SK-N-SH treated with all-trans-retinoic acid at 6 μM for 48 hours (cell line): ENCODE results near the gene INTS1.
A peak's percentile ranks its signal among the peaks of the same experiment; 100 is the strongest.
"Not testable (repeated sequence)": the region's sequence is repeated elsewhere in the genome, so short reads cannot be mapped to it uniquely, and the experiment has no call there.

Experiments used
- ATAC-seq: fragments of 200-7000 bp; cut with Tn5 transposase; 3 replicates; pipeline ENCODE4 v1.9.1; 2020; ENCODE audit warnings: mild to moderate bottlenecking, moderate library complexity
- BACH2 ChIP-seq: fragments of 250-450 bp; sonication (Bioruptor Pico); IDR thresholded peaks from 2 replicates; pipeline ENCODE4 v1.9.0; 2021; ENCODE audit warnings: mild to moderate bottlenecking, borderline replicate concordance
- CSDC2 ChIP-seq: fragments of 250-450 bp; sonication (Bioruptor Pico); IDR thresholded peaks from 2 replicates; pipeline ENCODE4 v1.5.0; 2020; ENCODE audit warnings: mild to moderate bottlenecking, moderate library complexity
- ESRRG ChIP-seq: fragments of 250-450 bp; sonication (Bioruptor Pico); IDR thresholded peaks from 2 replicates; pipeline ENCODE4 v1.6.1; 2021; ENCODE audit warnings: mild to moderate bottlenecking
- GLIS3 ChIP-seq: fragments of 250-450 bp; sonication (Bioruptor Pico); IDR thresholded peaks from 2 replicates; pipeline ENCODE4 v1.5.0; 2020; ENCODE audit warnings: mild to moderate bottlenecking, moderate library complexity
- ISL1 ChIP-seq: fragments of 250-450 bp; sonication (Bioruptor Pico); IDR thresholded peaks from 2 replicates; pipeline ENCODE4 v2.1.2; 2022; ENCODE audit warnings: mild to moderate bottlenecking, moderate library complexity
- OSR1 ChIP-seq: fragments of 250-450 bp; sonication (Bioruptor Pico); IDR thresholded peaks from 2 replicates; pipeline ENCODE4 v1.8.0; 2022; ENCODE audit warnings: moderate library complexity, mild to moderate bottlenecking, inconsistent platforms
- PPARA ChIP-seq: fragments of 250-450 bp; sonication (Bioruptor Pico); IDR thresholded peaks from 2 replicates; pipeline ENCODE4 v1.5.0; 2020; ENCODE audit warnings: mild to moderate bottlenecking, borderline replicate concordance
- RARB ChIP-seq: fragments of 250-450 bp; sonication (Bioruptor Pico); IDR thresholded peaks from 2 replicates; pipeline ENCODE4 v1.8.0; 2021; ENCODE audit warnings: mild to moderate bottlenecking, moderate library complexity
- TCF4 ChIP-seq: fragments of 250-450 bp; sonication (Bioruptor Pico); IDR thresholded peaks from 2 replicates; pipeline ENCODE4 v1.8.0; 2021; ENCODE audit warnings: mild to moderate bottlenecking, moderate library complexity, borderline replicate concordance
- TOX ChIP-seq: fragments of 250-450 bp; sonication (Bioruptor Pico); IDR thresholded peaks from 2 replicates; pipeline ENCODE4 v1.8.0; 2021; ENCODE audit warnings: mild to moderate bottlenecking, moderate library complexity, borderline replicate concordance
- ZC3H10 ChIP-seq: fragments of 250-450 bp; sonication (Bioruptor Pico); IDR thresholded peaks from 2 replicates; pipeline ENCODE4 v1.5.1; 2021; ENCODE audit warnings: mild to moderate bottlenecking, moderate library complexity
- ZFP30 ChIP-seq: fragments of 450-650 bp; formaldehyde crosslinking; IDR thresholded peaks from 2 replicates; pipeline ENCODE4 v1.5.0; 2022; ENCODE audit warnings: mild to moderate bottlenecking, moderate library complexity
- ZNF565 ChIP-seq: fragments of 450-650 bp; formaldehyde crosslinking; conservative IDR thresholded peaks from 2 replicates; pipeline ENCODE4 v1.5.0; 2020; ENCODE audit warnings: low read depth, mild to moderate bottlenecking, moderate library complexity
- ZNF70 ChIP-seq: fragments of 450-650 bp; formaldehyde crosslinking; IDR thresholded peaks from 2 replicates; pipeline ENCODE4 v1.5.0; 2020; ENCODE audit warnings: mild to moderate bottlenecking, moderate library complexity
- ZNF8 ChIP-seq: fragments of 450-650 bp; formaldehyde crosslinking; IDR thresholded peaks from 2 replicates; pipeline ENCODE4 v1.5.0; 2020; ENCODE audit warnings: mild to moderate bottlenecking, moderate library complexity
- TF ChIP-seq, protein P1 (sequence below): fragments of 250-450 bp; sonication (Bioruptor Pico); IDR thresholded peaks from 2 replicates; pipeline ENCODE4 v1.8.0; 2021; ENCODE audit warnings: low read depth, mild to moderate bottlenecking, moderate library complexity, borderline replicate concordance
- TF ChIP-seq, protein P2 (sequence below): fragments of 250-450 bp; sonication (Bioruptor Pico); IDR thresholded peaks from 2 replicates; pipeline ENCODE4 v1.5.1; 2020; ENCODE audit warnings: low read depth, mild to moderate bottlenecking, moderate library complexity
- TF ChIP-seq, protein P3 (sequence below): fragments of 250-450 bp; sonication (Bioruptor Pico); IDR thresholded peaks from 2 replicates; pipeline ENCODE4 v1.5.0; 2020; ENCODE audit warnings: mild to moderate bottlenecking, moderate library complexity

Gene INTS1

DNA sequence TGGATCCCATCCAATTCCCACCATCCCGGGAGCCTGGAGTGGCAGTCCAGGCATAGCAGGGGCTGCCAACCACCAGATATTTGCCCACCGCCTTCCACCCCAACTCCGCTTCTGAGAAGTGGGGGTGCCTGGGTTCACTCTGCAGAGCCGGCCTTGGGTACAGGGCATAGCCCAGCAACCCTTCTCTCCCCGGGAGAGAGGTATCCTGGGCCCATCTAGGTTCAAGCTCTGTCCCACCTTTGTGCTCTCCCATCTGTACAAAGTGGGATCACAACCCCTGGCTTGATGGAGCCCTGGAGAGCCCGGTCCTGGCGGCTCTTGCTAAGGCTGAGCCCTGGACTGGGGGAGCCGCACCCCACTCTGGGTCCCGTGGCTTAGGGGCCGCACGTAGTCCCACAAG lies 57.1 kb downstream of the INTS1 start:
- no peak for TF ChIP-seq RARB
- TF ChIP-seq BACH2 (CRISPR knock-in tag): no peak
- TF ChIP-seq ISL1 (CRISPR knock-in tag): no peak
- TF ChIP-seq TCF4: no peak
- no peak for TF ChIP-seq ZC3H10 (CRISPR knock-in tag)

DNA sequence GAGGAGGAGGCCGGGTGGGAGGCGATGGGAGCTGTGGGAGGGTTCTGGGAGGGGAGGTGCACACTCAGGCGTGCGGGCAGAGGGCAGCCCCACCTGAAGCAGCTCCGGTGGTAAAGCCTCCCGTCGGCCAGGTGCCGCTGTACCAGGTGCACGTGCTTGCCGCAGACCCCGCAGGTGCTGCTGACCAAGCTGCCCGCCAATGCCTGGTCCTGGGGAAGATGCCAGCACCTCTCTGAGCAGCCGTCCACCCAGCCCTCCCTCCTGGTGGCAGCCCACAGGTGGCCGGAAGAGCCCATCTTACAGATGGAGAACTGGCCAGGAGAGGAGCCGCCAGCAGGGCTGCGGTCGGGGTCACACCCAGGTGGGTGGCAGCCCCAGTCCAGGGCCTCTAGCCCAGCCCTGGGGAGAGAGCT lies 57.6 kb downstream of the INTS1 start:
- TF ChIP-seq ZC3H10 (CRISPR knock-in tag): no peak
- TF ChIP-seq CSDC2 (CRISPR knock-in tag): no peak
- TF ChIP-seq, protein P1, sequence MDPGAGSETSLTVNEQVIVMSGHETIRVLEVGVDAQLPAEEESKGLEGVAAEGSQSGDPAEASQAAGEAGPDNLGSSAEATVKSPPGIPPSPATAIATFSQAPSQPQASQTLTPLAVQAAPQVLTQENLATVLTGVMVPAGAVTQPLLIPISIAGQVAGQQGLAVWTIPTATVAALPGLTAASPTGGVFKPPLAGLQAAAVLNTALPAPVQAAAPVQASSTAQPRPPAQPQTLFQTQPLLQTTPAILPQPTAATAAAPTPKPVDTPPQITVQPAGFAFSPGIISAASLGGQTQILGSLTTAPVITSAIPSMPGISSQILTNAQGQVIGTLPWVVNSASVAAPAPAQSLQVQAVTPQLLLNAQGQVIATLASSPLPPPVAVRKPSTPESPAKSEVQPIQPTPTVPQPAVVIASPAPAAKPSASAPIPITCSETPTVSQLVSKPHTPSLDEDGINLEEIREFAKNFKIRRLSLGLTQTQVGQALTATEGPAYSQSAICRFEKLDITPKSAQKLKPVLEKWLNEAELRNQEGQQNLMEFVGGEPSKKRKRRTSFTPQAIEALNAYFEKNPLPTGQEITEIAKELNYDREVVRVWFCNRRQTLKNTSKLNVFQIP (CRISPR knock-in tag): no peak
- TF ChIP-seq ZFP30 (CRISPR knock-in tag): no peak
- TF ChIP-seq ZNF8 (CRISPR knock-in tag): no peak
- TF ChIP-seq TCF4: no peak
- ATAC-seq: peak; percentile 24

More for the DNA sequence above, 57.1 kb downstream of the INTS1 start:
- ATAC-seq: peak; percentile 12

GRCh38 chr7:1446026-1446425 lies 58.2 kb downstream of the INTS1 start:
- ATAC-seq: not testable (repeated sequence)

- TF ChIP-seq, protein P2, sequence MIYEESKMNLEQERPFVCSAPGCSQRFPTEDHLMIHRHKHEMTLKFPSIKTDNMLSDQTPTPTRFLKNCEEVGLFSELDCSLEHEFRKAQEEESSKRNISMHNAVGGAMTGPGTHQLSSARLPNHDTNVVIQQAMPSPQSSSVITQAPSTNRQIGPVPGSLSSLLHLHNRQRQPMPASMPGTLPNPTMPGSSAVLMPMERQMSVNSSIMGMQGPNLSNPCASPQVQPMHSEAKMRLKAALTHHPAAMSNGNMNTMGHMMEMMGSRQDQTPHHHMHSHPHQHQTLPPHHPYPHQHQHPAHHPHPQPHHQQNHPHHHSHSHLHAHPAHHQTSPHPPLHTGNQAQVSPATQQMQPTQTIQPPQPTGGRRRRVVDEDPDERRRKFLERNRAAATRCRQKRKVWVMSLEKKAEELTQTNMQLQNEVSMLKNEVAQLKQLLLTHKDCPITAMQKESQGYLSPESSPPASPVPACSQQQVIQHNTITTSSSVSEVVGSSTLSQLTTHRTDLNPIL (CRISPR knock-in tag): no peak
- TF ChIP-seq TCF4 (no peak), ZC3H10 (CRISPR knock-in tag) (no peak), ZNF8 (CRISPR knock-in tag) (no peak), ZNF565 (CRISPR knock-in tag) (no peak), ZNF70 (CRISPR knock-in tag) (no peak), CSDC2 (CRISPR knock-in tag) (no peak), TOX (CRISPR knock-in tag) (no peak), PPARA (no peak)
- TF ChIP-seq, protein P1 (CRISPR knock-in tag): no peak
- TF ChIP-seq, protein P3, sequence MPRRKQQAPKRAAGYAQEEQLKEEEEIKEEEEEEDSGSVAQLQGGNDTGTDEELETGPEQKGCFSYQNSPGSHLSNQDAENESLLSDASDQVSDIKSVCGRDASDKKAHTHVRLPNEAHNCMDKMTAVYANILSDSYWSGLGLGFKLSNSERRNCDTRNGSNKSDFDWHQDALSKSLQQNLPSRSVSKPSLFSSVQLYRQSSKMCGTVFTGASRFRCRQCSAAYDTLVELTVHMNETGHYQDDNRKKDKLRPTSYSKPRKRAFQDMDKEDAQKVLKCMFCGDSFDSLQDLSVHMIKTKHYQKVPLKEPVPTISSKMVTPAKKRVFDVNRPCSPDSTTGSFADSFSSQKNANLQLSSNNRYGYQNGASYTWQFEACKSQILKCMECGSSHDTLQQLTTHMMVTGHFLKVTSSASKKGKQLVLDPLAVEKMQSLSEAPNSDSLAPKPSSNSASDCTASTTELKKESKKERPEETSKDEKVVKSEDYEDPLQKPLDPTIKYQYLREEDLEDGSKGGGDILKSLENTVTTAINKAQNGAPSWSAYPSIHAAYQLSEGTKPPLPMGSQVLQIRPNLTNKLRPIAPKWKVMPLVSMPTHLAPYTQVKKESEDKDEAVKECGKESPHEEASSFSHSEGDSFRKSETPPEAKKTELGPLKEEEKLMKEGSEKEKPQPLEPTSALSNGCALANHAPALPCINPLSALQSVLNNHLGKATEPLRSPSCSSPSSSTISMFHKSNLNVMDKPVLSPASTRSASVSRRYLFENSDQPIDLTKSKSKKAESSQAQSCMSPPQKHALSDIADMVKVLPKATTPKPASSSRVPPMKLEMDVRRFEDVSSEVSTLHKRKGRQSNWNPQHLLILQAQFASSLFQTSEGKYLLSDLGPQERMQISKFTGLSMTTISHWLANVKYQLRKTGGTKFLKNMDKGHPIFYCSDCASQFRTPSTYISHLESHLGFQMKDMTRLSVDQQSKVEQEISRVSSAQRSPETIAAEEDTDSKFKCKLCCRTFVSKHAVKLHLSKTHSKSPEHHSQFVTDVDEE (CRISPR knock-in tag): no peak
- TF ChIP-seq, all 23 proteins: peak for 0
- ATAC-seq: no peak
These were observed 58.8 kb downstream of the INTS1 start for GRCh38 chr7:1445341-1445740.

DNA sequence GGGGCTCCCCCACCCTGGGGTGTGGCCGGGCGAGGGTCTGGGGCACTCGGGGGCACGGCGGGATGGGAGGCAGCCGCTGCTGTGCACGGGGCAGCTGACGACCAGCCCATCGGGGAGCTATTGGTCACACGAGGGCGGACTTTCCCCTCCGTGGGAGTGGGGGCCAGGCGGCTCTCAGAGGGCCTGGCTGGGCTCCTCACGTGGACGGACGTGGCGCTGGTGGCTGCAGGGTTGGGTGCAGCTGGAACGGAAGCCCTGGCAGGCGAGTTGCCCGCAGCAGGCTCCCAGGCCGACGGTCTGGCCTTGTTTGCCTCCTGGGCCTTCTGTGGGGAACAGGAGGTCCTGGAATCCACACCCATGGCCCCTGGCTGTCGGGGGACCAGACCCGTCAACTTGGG lies 59.3 kb downstream of the INTS1 start:
- TF ChIP-seq RARB (no peak), ZFP30 (CRISPR knock-in tag) (no peak), ESRRG (CRISPR knock-in tag) (no peak), GLIS3 (no peak), OSR1 (CRISPR knock-in tag) (no peak), BACH2 (CRISPR knock-in tag) (no peak), TOX (CRISPR knock-in tag) (no peak), TCF4 (no peak), ZNF8 (CRISPR knock-in tag) (no peak)
- TF ChIP-seq, protein P3 (CRISPR knock-in tag): no peak
- no peak for ATAC-seq
